Measurements from ENCODE around the gene ADORA1.

ADORA1 gene

DNA sequence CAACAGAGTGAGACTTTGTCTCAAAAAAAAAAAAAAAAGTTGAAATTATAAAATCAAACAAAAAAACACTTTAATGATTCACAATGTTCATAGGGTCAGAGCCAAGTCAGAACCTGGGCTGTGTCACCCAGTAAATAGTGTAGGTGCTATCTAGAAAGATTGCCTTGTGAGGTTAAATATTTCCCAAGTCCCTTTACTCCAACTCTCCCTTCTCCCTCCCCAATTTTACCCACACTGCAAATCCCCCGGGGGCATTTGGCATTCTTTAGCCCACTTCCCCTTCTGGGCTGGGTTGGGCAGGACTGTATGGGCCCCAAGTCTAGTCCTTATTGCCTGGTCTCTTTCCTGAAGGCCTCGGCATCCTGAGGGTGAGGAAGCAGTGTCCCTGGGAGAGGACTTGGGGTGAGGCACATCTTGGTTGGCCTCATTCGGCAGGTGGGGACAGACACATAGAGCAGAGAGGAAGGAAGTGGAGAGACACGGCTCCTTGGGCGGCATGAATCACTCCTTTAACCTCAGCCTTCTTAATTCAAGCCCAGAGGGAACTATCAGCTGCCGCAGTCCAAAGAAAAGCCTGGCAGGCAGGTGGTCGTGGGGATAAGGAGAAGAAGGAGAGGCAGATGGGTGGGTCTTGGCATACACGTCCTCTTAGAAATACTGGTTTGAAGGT, 8.2 kb downstream of the ADORA1 start:
- CTCF ChIA-PET, result interaction anchor here (2.3 to 25.2 kb wide), 3 partner anchors 13 to 31 kb away, joined by 7 to 313 read pairs (median 57); partner anchors contain the start of gene MYBPH
- WGBS (ENCODE audit: insufficient coverage), result 0% methylated on average over 4 of the region's 8 CpGs

DNA sequence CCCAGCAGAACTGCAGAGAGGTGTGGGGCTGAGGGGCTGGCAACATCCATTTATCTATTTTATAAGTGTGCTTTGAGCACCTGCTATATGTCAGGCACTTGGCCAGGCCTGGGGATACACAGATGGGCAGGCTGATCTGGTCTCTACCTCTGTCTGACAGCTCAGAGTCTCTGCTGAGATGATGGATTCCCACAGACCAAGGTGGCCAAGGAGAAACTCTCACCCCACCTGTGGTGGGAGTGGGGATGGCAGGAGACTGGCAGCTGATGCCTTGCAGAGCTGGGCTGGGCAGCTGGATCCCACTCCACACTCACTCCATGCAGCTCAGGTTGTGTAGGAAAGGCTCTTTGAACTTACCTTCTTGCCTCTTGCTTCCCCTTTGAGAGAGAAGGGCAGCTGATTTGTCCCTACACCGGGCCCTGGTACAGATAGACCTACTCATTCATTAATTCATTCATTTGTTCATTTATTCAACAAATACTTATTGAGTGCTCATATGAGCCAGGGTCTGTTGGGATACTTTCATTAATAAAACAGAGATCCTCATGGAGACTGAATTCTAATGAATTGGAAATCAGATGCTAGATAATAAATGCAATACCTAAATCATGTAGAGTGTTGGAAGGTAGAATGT, 9.0 kb downstream of the ADORA1 start:
- no peak overlapping the region for H3K4me3 ChIP-seq (ENCODE audit: control insufficient read depth in 1 of 7, extremely low read depth in 1 of 7, insufficient read depth in 4 of 7, low read depth in 2 of 7, low read length in 6 of 7)
- H3K27ac ChIP-seq (ENCODE audit: insufficient read depth in 1 of 2, low read depth in 1 of 2, low read length in 2 of 2, poor library complexity in 1 of 2, severe bottlenecking in 2 of 2), result no peak overlapping the region
- H3K27me3 ChIP-seq (replicated peaks in 2 of 5; ENCODE audit: control insufficient read depth in 4 of 5, insufficient read depth in 5 of 5, low read length in 4 of 5), result peaks cover 0 to 12% (median 7%) of the 10 kb centered on the region in 5 experiments
- ChIA-PET POLR2A (interaction anchor here (1.1 kb wide), 1 partner anchor 15 kb away, joined by 3 read pairs; no protein-coding TSS in a partner anchor), CTCF (interaction anchor here (2.3 to 25.2 kb wide), 3 partner anchors 12 to 30 kb away, joined by 7 to 313 read pairs (median 57); partner anchors contain the start of gene MYBPH)
- no peaks in the 10 kb centered on the region for H3K36me3 ChIP-seq (ENCODE audit: control insufficient read depth in 4 of 4, insufficient read depth in 4 of 4, low read length in 3 of 4)
- H3K4me1 ChIP-seq (ENCODE audit: control extremely low read depth in 1 of 4, control insufficient read depth in 4 of 4, insufficient read depth in 4 of 4, low read length in 3 of 4), result peaks cover 4 to 15% (median 10%) of the 10 kb centered on the region in 4 experiments
- peak in 2 of 3 donors; percentile 14 to 28 for DNase-seq
- no CpG with 5 or more reads among the region's 1 CpG for WGBS (ENCODE audit: insufficient coverage)
- H3K9me3 ChIP-seq (ENCODE audit: control extremely low read depth in 1 of 5, control insufficient read depth in 4 of 5, insufficient read depth in 2 of 5, low read depth in 1 of 5, low read length in 4 of 5), result no peaks in the 10 kb centered on the region

More for the DNA sequence above, 8.2 kb downstream of the ADORA1 start:
- no peaks in the 10 kb centered on the region for H3K9me3 ChIP-seq (ENCODE audit: control extremely low read depth in 1 of 5, control insufficient read depth in 4 of 5, insufficient read depth in 2 of 5, low read depth in 1 of 5, low read length in 4 of 5)
- H3K4me3 ChIP-seq (ENCODE audit: control insufficient read depth in 1 of 7, extremely low read depth in 1 of 7, insufficient read depth in 4 of 7, low read depth in 2 of 7, low read length in 6 of 7), result no peak overlapping the region
- H3K4me1 ChIP-seq (ENCODE audit: control extremely low read depth in 1 of 4, control insufficient read depth in 4 of 4, insufficient read depth in 4 of 4, low read length in 3 of 4), result peaks cover 4 to 15% (median 10%) of the 10 kb centered on the region in 4 experiments
- no peaks in the 10 kb centered on the region for H3K36me3 ChIP-seq (ENCODE audit: control insufficient read depth in 4 of 4, insufficient read depth in 4 of 4, low read length in 3 of 4)
- H3K27ac ChIP-seq (ENCODE audit: insufficient read depth in 1 of 2, low read depth in 1 of 2, low read length in 2 of 2, poor library complexity in 1 of 2, severe bottlenecking in 2 of 2), result no peak overlapping the region
- POLR2A ChIA-PET, result interaction anchor here (1.1 kb wide), 1 partner anchor 14 kb away, joined by 3 read pairs; no protein-coding TSS in a partner anchor
- H3K27me3 ChIP-seq (replicated peaks in 2 of 5; ENCODE audit: control insufficient read depth in 4 of 5, insufficient read depth in 5 of 5, low read length in 4 of 5), result peaks cover 0 to 16% (median 4%) of the 10 kb centered on the region in 5 experiments
- peak; percentile 55 to 90 (median 85) for DNase-seq

DNA sequence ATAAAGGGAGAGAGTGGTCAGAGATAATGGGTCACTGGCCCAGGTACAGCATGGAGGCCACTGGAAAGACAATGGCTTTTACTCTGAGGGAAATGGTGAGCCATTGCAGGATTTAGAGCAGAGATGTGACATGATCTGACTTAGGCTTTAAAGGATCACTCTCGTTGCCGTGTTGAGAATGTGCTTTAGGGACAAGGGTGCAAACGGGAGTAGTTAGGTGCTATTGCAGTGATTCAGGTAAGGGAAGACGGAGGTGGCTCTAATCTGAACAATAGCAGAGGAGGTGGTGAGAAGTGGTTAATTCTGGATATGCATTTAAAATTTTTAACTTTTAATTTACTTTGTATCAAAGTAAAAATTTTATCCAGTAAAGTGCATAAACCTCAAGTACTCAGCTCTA, 9.8 kb downstream of the ADORA1 start:
- POLR2A ChIA-PET, result interaction anchor here (0.6 kb wide), 1 partner anchor 60 kb away, joined by 3 read pairs; no protein-coding TSS in a partner anchor
- WGBS (ENCODE audit: insufficient coverage), result 96% methylated on average over 3 of the region's 4 CpGs

DNA sequence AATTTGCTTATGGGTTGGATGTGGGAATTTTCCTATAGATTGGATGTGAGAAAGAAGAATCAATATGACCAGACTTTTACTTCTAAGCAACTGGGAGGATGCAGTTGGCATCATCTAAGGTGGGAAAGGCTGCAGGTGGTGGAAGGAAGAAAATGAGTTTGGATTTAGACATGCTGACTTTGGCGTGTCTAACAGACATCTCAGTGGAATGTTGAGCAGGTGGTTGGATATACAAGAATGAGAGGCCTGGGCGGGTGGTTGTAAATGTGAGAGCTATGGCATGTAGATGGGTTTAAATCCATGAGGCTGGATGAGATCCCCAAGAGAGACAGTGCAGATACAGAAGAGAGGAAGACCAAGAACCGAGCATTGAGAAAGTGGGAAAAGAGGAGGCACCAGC, 10.5 kb downstream of the ADORA1 start:
- DNase-seq, result no peak
- WGBS (ENCODE audit: insufficient coverage), result 100% methylated on average over 3 of the region's 3 CpGs
- peaks cover 0 to 2% (median 0%) of the 10 kb centered on the region in 5 experiments for H3K9me3 ChIP-seq (ENCODE audit: control extremely low read depth in 1 of 5, control insufficient read depth in 4 of 5, insufficient read depth in 2 of 5, low read depth in 1 of 5, low read length in 4 of 5)
- H3K27ac ChIP-seq (ENCODE audit: insufficient read depth in 1 of 2, low read depth in 1 of 2, low read length in 2 of 2, poor library complexity in 1 of 2, severe bottlenecking in 2 of 2), result no peak overlapping the region
- peaks cover 0 to 11% (median 3%) of the 10 kb centered on the region in 5 experiments for H3K27me3 ChIP-seq (replicated peaks in 2 of 5; ENCODE audit: control insufficient read depth in 4 of 5, insufficient read depth in 5 of 5, low read length in 4 of 5)
- CTCF ChIA-PET, result interaction anchor here (1.0 to 25.2 kb wide), 4 partner anchors 9 to 99 kb away, joined by 4 to 313 read pairs (median 4); partner anchors contain the start of gene MYBPH
- H3K4me3 ChIP-seq (ENCODE audit: control insufficient read depth in 1 of 7, extremely low read depth in 1 of 7, insufficient read depth in 4 of 7, low read depth in 2 of 7, low read length in 6 of 7), result no peak overlapping the region
- H3K4me1 ChIP-seq (ENCODE audit: control extremely low read depth in 1 of 4, control insufficient read depth in 4 of 4, insufficient read depth in 4 of 4, low read length in 3 of 4), result peaks cover 4 to 15% (median 10%) of the 10 kb centered on the region in 4 experiments
- POLR2A ChIA-PET, result no interaction called here
- no peaks in the 10 kb centered on the region for H3K36me3 ChIP-seq (ENCODE audit: control insufficient read depth in 4 of 4, insufficient read depth in 4 of 4, low read length in 3 of 4)

More for the DNA sequence above, 9.8 kb downstream of the ADORA1 start:
- no peak for DNase-seq
- Histone ChIP-seq H3K4me1 (ENCODE audit: control extremely low read depth in 1 of 4, control insufficient read depth in 4 of 4, insufficient read depth in 4 of 4, low read length in 3 of 4) (peaks cover 4 to 15% (median 10%) of the 10 kb centered on the region in 4 experiments), H3K27me3 (replicated peaks in 2 of 5; ENCODE audit: control insufficient read depth in 4 of 5, insufficient read depth in 5 of 5, low read length in 4 of 5) (peaks cover 0 to 11% (median 5%) of the 10 kb centered on the region in 5 experiments), H3K9me3 (ENCODE audit: control extremely low read depth in 1 of 5, control insufficient read depth in 4 of 5, insufficient read depth in 2 of 5, low read depth in 1 of 5, low read length in 4 of 5) (no peaks in the 10 kb centered on the region), H3K4me3 (ENCODE audit: control insufficient read depth in 1 of 7, extremely low read depth in 1 of 7, insufficient read depth in 4 of 7, low read depth in 2 of 7, low read length in 6 of 7) (no peak overlapping the region), H3K36me3 (ENCODE audit: control insufficient read depth in 4 of 4, insufficient read depth in 4 of 4, low read length in 3 of 4) (no peaks in the 10 kb centered on the region), H3K27ac (ENCODE audit: insufficient read depth in 1 of 2, low read depth in 1 of 2, low read length in 2 of 2, poor library complexity in 1 of 2, severe bottlenecking in 2 of 2) (no peak overlapping the region)
- CTCF ChIA-PET, result interaction anchor here (1.1 to 25.2 kb wide), 3 partner anchors 11 to 29 kb away, joined by 4 to 313 read pairs (median 7); partner anchors contain the start of gene MYBPH

DNA sequence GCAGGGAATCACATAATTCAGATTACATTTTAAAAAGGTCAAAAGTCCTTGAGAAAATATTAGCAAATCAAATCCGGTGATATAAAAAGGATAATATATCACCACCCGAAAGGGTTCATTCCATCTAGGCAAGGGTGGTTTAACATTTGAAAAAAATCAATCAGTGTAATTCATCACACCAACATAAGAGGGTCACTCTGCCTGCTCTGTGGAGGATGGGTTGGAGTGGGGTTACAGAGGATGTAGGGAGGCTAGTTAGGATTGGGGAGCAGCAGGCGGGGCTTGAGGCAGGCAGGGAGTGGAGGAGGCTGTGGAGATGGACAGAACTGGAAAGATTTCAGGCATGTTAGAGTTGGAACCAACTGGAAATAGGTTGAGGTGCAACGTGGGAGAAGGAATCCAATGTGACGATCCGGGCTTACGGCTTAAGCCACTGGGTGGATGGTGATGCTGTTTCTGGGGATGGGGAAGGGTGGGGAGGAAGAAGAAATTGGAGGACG, 12.5 kb downstream of the ADORA1 start:
- no peak for DNase-seq
- no peaks in the 10 kb centered on the region for H3K36me3 ChIP-seq (ENCODE audit: control insufficient read depth in 4 of 4, insufficient read depth in 4 of 4, low read length in 3 of 4)
- H3K4me1 ChIP-seq (ENCODE audit: control extremely low read depth in 1 of 4, control insufficient read depth in 4 of 4, insufficient read depth in 4 of 4, low read length in 3 of 4), result peaks cover 4 to 15% (median 10%) of the 10 kb centered on the region in 4 experiments
- H3K27ac ChIP-seq (ENCODE audit: insufficient read depth in 1 of 2, low read depth in 1 of 2, low read length in 2 of 2, poor library complexity in 1 of 2, severe bottlenecking in 2 of 2), result no peak overlapping the region
- peaks cover 0 to 7% (median 3%) of the 10 kb centered on the region in 5 experiments for H3K27me3 ChIP-seq (replicated peaks in 2 of 5; ENCODE audit: control insufficient read depth in 4 of 5, insufficient read depth in 5 of 5, low read length in 4 of 5)
- 100% methylated on average over 2 of the region's 8 CpGs for WGBS (ENCODE audit: insufficient coverage)
- POLR2A ChIA-PET, result no interaction called here
- H3K4me3 ChIP-seq (ENCODE audit: control insufficient read depth in 1 of 7, extremely low read depth in 1 of 7, insufficient read depth in 4 of 7, low read depth in 2 of 7, low read length in 6 of 7), result no peak overlapping the region
- peaks cover 0 to 2% (median 0%) of the 10 kb centered on the region in 5 experiments for H3K9me3 ChIP-seq (ENCODE audit: control extremely low read depth in 1 of 5, control insufficient read depth in 4 of 5, insufficient read depth in 2 of 5, low read depth in 1 of 5, low read length in 4 of 5)
- CTCF ChIA-PET, result interaction anchor here (1.5 to 2.3 kb wide), 3 partner anchors 9 to 31 kb away, joined by 4 to 6 read pairs (median 6); no protein-coding TSS in a partner anchor

DNA sequence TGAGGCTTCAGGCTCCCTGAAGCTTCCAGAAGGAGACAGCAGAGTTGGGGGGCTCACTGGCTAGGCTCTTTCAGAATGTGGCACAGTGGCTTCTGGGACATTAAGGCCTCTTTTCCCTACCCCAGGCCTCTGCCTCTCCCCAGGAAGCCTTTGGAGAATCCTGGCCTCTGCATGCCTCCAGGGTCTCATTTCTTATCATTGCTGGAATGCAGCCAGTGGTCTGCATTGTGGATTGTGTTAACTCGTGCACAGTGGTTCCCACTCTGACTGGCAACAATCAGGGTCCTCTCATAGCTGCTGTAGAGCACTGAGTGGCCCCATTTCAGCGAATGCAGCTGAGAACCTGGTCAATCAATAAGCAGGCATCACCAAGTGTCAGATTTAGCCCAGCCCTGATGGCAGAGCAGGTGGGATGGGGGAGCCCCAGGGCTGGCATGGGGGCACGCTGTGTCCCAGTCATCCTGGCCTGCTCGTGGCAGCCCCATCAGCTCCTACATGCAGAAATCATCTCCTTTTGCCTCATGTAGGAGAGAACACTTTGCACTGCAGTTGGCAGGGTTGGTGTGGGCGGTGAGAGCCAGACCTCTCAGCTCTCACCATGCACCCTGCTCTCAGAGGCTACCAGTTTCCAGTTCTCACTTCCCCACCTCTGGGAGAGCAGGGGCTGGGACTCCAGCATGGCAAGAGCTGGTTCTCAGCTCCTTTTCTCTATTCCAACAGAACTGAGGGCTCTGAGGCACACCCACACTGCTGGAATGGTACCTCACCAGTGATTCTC, 13.4 kb downstream of the ADORA1 start:
- WGBS (ENCODE audit: insufficient coverage), result 89% methylated on average over 4 of the region's 5 CpGs
- ChIA-PET POLR2A (no interaction called here), CTCF (interaction anchor here (0.7 to 2.3 kb wide), 4 partner anchors 9 to 30 kb away, joined by 3 to 6 read pairs (median 5); no protein-coding TSS in a partner anchor)
- H3K4me3 ChIP-seq (ENCODE audit: control insufficient read depth in 1 of 7, extremely low read depth in 1 of 7, insufficient read depth in 4 of 7, low read depth in 2 of 7, low read length in 6 of 7), result no peak overlapping the region
- peaks cover 0 to 2% (median 0%) of the 10 kb centered on the region in 5 experiments for H3K9me3 ChIP-seq (ENCODE audit: control extremely low read depth in 1 of 5, control insufficient read depth in 4 of 5, insufficient read depth in 2 of 5, low read depth in 1 of 5, low read length in 4 of 5)
- DNase-seq, result no peak
- H3K27me3 ChIP-seq (replicated peaks in 2 of 5; ENCODE audit: control insufficient read depth in 4 of 5, insufficient read depth in 5 of 5, low read length in 4 of 5), result peaks cover 0 to 7% (median 3%) of the 10 kb centered on the region in 5 experiments
- H3K27ac ChIP-seq (ENCODE audit: insufficient read depth in 1 of 2, low read depth in 1 of 2, low read length in 2 of 2, poor library complexity in 1 of 2, severe bottlenecking in 2 of 2), result no peak overlapping the region
- peaks cover 4 to 7% (median 7%) of the 10 kb centered on the region in 4 experiments for H3K4me1 ChIP-seq (ENCODE audit: control extremely low read depth in 1 of 4, control insufficient read depth in 4 of 4, insufficient read depth in 4 of 4, low read length in 3 of 4)
- H3K36me3 ChIP-seq (ENCODE audit: control insufficient read depth in 4 of 4, insufficient read depth in 4 of 4, low read length in 3 of 4), result no peaks in the 10 kb centered on the region

Data from common myeloid progenitor, CD34-positive (primary cell).